ENCODE data around the gene SERPINE1.
A peak's percentile ranks its signal among the peaks of the same experiment; 100 is the strongest.

Gene SERPINE1

DNA sequence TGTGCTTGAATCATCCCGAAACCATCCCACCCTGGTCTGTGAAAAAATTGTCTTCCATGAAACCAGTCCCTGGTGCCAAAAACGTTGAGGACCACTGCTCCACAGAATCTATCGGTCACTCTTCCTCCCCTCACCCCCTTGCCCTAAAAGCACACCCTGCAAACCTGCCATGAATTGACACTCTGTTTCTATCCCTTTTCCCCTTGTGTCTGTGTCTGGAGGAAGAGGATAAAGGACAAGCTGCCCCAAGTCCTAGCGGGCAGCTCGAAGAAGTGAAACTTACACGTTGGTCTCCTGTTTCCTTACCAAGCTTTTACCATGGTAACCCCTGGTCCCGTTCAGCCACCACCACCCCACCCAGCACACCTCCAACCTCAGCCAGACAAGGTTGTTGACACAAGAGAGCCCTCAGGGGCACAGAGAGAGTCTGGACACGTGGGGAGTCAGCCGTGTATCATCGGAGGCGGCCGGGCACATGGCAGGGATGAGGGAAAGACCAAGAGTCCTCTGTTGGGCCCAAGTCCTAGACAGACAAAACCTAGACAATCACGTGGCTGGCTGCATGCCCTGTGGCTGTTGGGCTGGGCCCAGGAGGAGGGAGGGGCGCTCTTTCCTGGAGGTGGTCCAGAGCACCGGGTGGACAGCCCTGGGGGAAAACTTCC, 784 bp upstream of the SERPINE1 start:
- no peaks in the 10 kb centered on the region for H3K27me3 ChIP-seq (ENCODE audit: low read length)
- no peaks in the 10 kb centered on the region for H3K36me3 ChIP-seq (ENCODE audit: low read length)
- no peaks in the 10 kb centered on the region for H3K9me2 ChIP-seq (replicated peaks; ENCODE audit: insufficient read depth, low read length)
- H3K9me3 ChIP-seq (ENCODE audit: insufficient read depth, low read length), result no peaks in the 10 kb centered on the region
- no peaks in the 10 kb centered on the region for H3F3A ChIP-seq (ENCODE audit: insufficient read depth)
- H4K20me1 ChIP-seq (ENCODE audit: low read depth, low read length), result no peaks in the 10 kb centered on the region
- H3K4me2 ChIP-seq (ENCODE audit: low read depth, low read length, poor library complexity, severe bottlenecking), result peak overlapping the region; percentile 12
- no peak overlapping the region for H2AFZ ChIP-seq (ENCODE audit: low read depth, low read length, severe bottlenecking)
- no peak overlapping the region for H3K27ac ChIP-seq (ENCODE audit: low read depth, low read length)
- H3K4me3 ChIP-seq (ENCODE audit: insufficient read depth, low read length, poor library complexity, severe bottlenecking), result no peak overlapping the region
- TF ChIP-seq EZH2phosphoT487 (conservative IDR thresholded peaks at IDR 0.05; ENCODE audit: low read length), result no peak
- TF ChIP-seq, protein P1, sequence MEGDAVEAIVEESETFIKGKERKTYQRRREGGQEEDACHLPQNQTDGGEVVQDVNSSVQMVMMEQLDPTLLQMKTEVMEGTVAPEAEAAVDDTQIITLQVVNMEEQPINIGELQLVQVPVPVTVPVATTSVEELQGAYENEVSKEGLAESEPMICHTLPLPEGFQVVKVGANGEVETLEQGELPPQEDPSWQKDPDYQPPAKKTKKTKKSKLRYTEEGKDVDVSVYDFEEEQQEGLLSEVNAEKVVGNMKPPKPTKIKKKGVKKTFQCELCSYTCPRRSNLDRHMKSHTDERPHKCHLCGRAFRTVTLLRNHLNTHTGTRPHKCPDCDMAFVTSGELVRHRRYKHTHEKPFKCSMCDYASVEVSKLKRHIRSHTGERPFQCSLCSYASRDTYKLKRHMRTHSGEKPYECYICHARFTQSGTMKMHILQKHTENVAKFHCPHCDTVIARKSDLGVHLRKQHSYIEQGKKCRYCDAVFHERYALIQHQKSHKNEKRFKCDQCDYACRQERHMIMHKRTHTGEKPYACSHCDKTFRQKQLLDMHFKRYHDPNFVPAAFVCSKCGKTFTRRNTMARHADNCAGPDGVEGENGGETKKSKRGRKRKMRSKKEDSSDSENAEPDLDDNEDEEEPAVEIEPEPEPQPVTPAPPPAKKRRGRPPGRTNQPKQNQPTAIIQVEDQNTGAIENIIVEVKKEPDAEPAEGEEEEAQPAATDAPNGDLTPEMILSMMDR (IDR thresholded peaks at IDR 0.05; ENCODE audit: insufficient read depth, low read length, poor library complexity, severe bottlenecking), result no peak
- no peaks in the 10 kb centered on the region for H3K79me2 ChIP-seq (ENCODE audit: insufficient read depth, low read length)
- H3K9ac ChIP-seq (ENCODE audit: low read length), result no peak overlapping the region

DNA sequence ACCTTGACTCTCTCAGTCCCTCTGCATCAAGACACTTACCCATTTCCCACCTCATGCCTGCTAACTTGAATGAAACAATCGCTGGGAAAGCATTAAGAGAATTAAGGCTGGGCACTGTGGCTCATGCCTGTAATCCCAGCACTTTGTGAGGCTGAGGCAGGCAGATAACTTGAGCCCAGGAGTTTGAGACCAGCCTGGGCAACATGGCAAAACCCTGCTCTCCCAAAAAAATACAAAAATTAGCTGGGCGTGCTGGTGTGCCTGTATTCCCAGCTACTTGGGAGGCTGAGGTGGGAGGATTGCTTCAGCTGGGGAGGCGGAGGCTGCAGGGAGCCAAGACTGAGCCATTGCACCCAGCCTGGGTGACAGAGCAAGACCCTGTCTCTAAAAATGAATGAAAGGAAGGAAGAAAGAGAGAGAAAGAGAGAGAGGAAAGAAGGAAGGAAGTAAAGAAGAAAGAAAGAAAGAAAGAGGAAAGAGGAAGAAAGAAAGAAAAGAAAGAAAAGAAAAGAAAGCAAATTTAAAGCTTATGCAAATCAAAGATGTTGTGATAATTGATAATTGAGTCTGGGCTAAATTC, 646 bp downstream of the SERPINE1 start:
- Histone ChIP-seq H2AFZ (ENCODE audit: low read depth, low read length, severe bottlenecking) (no peak overlapping the region), H3K27me3 (ENCODE audit: low read length) (no peaks in the 10 kb centered on the region), H3K79me2 (ENCODE audit: insufficient read depth, low read length) (no peaks in the 10 kb centered on the region), H3K4me3 (ENCODE audit: insufficient read depth, low read length, poor library complexity, severe bottlenecking) (no peak overlapping the region), H3K27ac (ENCODE audit: low read depth, low read length) (no peak overlapping the region), H4K20me1 (ENCODE audit: low read depth, low read length) (no peaks in the 10 kb centered on the region), H3F3A (ENCODE audit: insufficient read depth) (no peaks in the 10 kb centered on the region), H3K36me3 (ENCODE audit: low read length) (no peaks in the 10 kb centered on the region), H3K9me3 (ENCODE audit: insufficient read depth, low read length) (no peaks in the 10 kb centered on the region), H3K9me2 (replicated peaks; ENCODE audit: insufficient read depth, low read length) (no peaks in the 10 kb centered on the region), H3K4me2 (ENCODE audit: low read depth, low read length, poor library complexity, severe bottlenecking) (no peak overlapping the region), H3K9ac (ENCODE audit: low read length) (no peak overlapping the region)
- TF ChIP-seq, protein P1 (IDR thresholded peaks at IDR 0.05; ENCODE audit: insufficient read depth, low read length, poor library complexity, severe bottlenecking), result no peak
- TF ChIP-seq EZH2phosphoT487 (conservative IDR thresholded peaks at IDR 0.05; ENCODE audit: low read length), result no peak

DNA sequence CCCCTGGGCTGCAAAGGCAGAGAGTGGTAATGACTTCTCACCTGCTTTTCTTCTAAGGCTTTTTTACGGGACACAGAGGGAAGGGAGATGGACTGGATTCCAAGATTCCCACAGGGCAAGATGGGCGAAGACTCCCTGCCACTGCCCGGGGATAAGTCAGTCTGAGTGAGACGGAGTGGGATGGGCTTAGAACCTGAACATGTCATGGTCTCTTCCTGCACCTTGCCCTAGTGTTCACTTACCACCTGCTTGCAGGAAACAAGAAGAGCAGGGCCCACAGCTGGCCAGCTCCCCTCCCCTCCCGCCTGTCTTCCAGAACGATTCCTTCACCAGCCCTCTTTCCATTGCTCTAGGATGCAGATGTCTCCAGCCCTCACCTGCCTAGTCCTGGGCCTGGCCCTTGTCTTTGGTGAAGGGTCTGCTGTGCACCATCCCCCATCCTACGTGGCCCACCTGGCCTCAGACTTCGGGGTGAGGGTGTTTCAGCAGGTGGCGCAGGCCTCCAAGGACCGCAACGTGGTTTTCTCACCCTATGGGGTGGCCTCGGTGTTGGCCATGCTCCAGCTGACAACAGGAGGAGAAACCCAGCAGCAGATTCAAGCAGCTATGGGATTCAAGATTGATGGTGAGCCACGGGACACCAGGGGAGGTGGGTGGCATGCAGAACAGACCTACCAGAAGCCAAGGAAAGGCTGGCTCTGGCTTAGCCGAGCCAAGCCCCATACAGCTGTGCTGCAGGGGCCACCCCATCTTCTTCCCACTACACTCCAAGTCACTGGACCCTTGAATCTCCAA, 1.3 kb downstream of the SERPINE1 start:
- no peaks in the 10 kb centered on the region for H4K20me1 ChIP-seq (ENCODE audit: low read depth, low read length)
- H3K36me3 ChIP-seq (ENCODE audit: low read length), result no peaks in the 10 kb centered on the region
- H3K9me3 ChIP-seq (ENCODE audit: insufficient read depth, low read length), result no peaks in the 10 kb centered on the region
- no peak overlapping the region for H3K4me3 ChIP-seq (ENCODE audit: insufficient read depth, low read length, poor library complexity, severe bottlenecking)
- no peak overlapping the region for H3K27ac ChIP-seq (ENCODE audit: low read depth, low read length)
- no peaks in the 10 kb centered on the region for H3K9me2 ChIP-seq (replicated peaks; ENCODE audit: insufficient read depth, low read length)
- H3K4me2 ChIP-seq (ENCODE audit: low read depth, low read length, poor library complexity, severe bottlenecking), result no peak overlapping the region
- H2AFZ ChIP-seq (ENCODE audit: low read depth, low read length, severe bottlenecking), result no peak overlapping the region
- TF ChIP-seq, protein P1 (IDR thresholded peaks at IDR 0.05; ENCODE audit: insufficient read depth, low read length, poor library complexity, severe bottlenecking), result no peak
- no peak for TF ChIP-seq EZH2phosphoT487 (conservative IDR thresholded peaks at IDR 0.05; ENCODE audit: low read length)
- H3F3A ChIP-seq (ENCODE audit: insufficient read depth), result no peaks in the 10 kb centered on the region
- H3K79me2 ChIP-seq (ENCODE audit: insufficient read depth, low read length), result no peaks in the 10 kb centered on the region
- H3K9ac ChIP-seq (ENCODE audit: low read length), result no peak overlapping the region
- H3K27me3 ChIP-seq (ENCODE audit: low read length), result no peaks in the 10 kb centered on the region

Measured in SU-DHL-6 (cell line).